Activated CD8-positive, alpha-beta memory T cell treated with anti-CD3 and anti-CD28 coated beads for 1 hour (primary cell): ENCODE results near the gene MAPKAP1.

Source experiments
- DNase-seq, 2 donors: peaks; one replicate each; pipeline ENCODE4 v3.0.0-alpha.2; 2020; ENCODE audit warnings: low read depth in 1 of 2; ENCODE audit errors: extremely low read depth in 1 of 2

The MAPKAP1 gene

GRCh38 chr9:125464591-125465385 lies 242.2 kb downstream of the MAPKAP1 start:
- no peak for DNase-seq

GRCh38 chr9:125463926-125464325 lies 243.1 kb downstream of the MAPKAP1 start:
- no peak for DNase-seq

GRCh38 chr9:125462861-125463291 lies 244.1 kb downstream of the MAPKAP1 start:
- DNase-seq = no peak

- no peak for DNase-seq
Measured at GRCh38 chr9:125461636-125462190, 245.3 kb downstream of the MAPKAP1 start.

GRCh38 chr9:125460883-125461635 lies 245.9 kb downstream of the MAPKAP1 start:
- DNase-seq = no peak

- no peak for DNase-seq
Measured at GRCh38 chr9:125460346-125460745, 246.7 kb downstream of the MAPKAP1 start.

GRCh38 chr9:125457357-125457756 lies 249.7 kb downstream of the MAPKAP1 start:
- no peak for DNase-seq

GRCh38 chr9:125455876-125456275 lies 251.1 kb downstream of the MAPKAP1 start:
- DNase-seq = no peak

- no peak for DNase-seq
Measured at GRCh38 chr9:125455132-125455531, 251.9 kb downstream of the MAPKAP1 start.

- no peak for DNase-seq
Measured at GRCh38 chr9:125447202-125447802, 259.7 kb downstream of the MAPKAP1 start.

- DNase-seq = no peak
Measured at GRCh38 chr9:125446561-125447094, 260.4 kb downstream of the MAPKAP1 start.

- DNase-seq = no peak
Measured at GRCh38 chr9:125444956-125445506, 262.0 kb downstream of the MAPKAP1 start.

- DNase-seq = no peak
Measured at GRCh38 chr9:125444166-125444565, 262.8 kb downstream of the MAPKAP1 start.

GRCh38 chr9:125443367-125443766 lies 263.6 kb downstream of the MAPKAP1 start:
- no peak for DNase-seq

- DNase-seq = no peak
Measured at GRCh38 chr9:125442452-125442851, 264.6 kb downstream of the MAPKAP1 start.

- DNase-seq = no peak
Measured at GRCh38 chr9:125440411-125440810, 266.6 kb downstream of the MAPKAP1 start.

- no peak for DNase-seq
Measured at GRCh38 chr9:125439434-125440272, 267.4 kb downstream of the MAPKAP1 start.

GRCh38 chr9:125438506-125439433 lies 268.2 kb downstream of the MAPKAP1 start:
- DNase-seq = no peak

GRCh38 chr9:125437771-125438221 lies 269.2 kb downstream of the MAPKAP1 start:
- DNase-seq = no peak
